Measurements from ENCODE around the gene DSCAML1. TPM values are rescaled to one million over a fixed set of nuclear protein-coding genes. Genes with fewer than 3 reads are reported as not detected.

Gene DSCAML1
- total RNA-seq, 1 experiment from 2014 or later = not detected

GRCh38 chr11:117565709-117566108 lies 231.3 kb downstream of the DSCAML1 start:
- DNase-seq (ENCODE audit: low read depth, low spot score) (no peak), ATAC-seq (no peak)
- H3K4me2 ChIP-seq (ENCODE audit: low read length) = no peak overlapping the region
- peaks cover 41% of the 10 kb centered on the region for H3K27me3 ChIP-seq (ENCODE audit: insufficient read depth, low read length)
- no TSS peak for BruUV-seq (replicated peaks)
- no peak overlapping the region for H3K9ac ChIP-seq (ENCODE audit: low read length)
- H3K27ac ChIP-seq (ENCODE audit: low read depth, low read length) = no peak overlapping the region
- intact Hi-C loops (cut with micrococcal nuclease) = no loop called here
- no peaks in the 10 kb centered on the region for H3K9me2 ChIP-seq (ENCODE audit: insufficient read depth)
- H4K20me1 ChIP-seq (ENCODE audit: insufficient read depth) = no peaks in the 10 kb centered on the region
- H2AFZ ChIP-seq (ENCODE audit: low read depth, low read length, poor library complexity, severe bottlenecking) = no peak overlapping the region
- no peaks in the 10 kb centered on the region for H3K9me3 ChIP-seq (ENCODE audit: control insufficient read depth in 1 of 2, insufficient read depth in 1 of 2, low read depth in 1 of 2, low read length in 2 of 2)
- RAD21 ChIA-PET (ENCODE audit: low non-redundant PET in 1 of 2, low total read pairs in 2 of 2, uncharacterized antibody in 2 of 2, unreplicated experiment in 2 of 2) = no interaction called here
- CTCF ChIA-PET = no interaction called here
- H3K79me2 ChIP-seq (ENCODE audit: insufficient read depth, low read length) = no peaks in the 10 kb centered on the region
- TF ChIP-seq FOSL1 (IDR thresholded peaks at IDR 0.05; ENCODE audit: low read depth) (no peak), CEBPB (IDR thresholded peaks at IDR 0.05; ENCODE audit: low read depth) (no peak), RAD21 (IDR thresholded peaks at IDR 0.05; ENCODE audit: low read depth) (no peak), EZH2 (IDR thresholded peaks at IDR 0.05) (no peak), POLR2AphosphoS5 (IDR thresholded peaks at IDR 0.05; ENCODE audit: low read depth, low read length) (no peak), JUND (IDR thresholded peaks at IDR 0.05) (no peak), SP1 (IDR thresholded peaks at IDR 0.05; ENCODE audit: low read depth) (no peak), SIN3A (IDR thresholded peaks at IDR 0.05; ENCODE audit: low read depth) (no peak), ATF3 (IDR thresholded peaks at IDR 0.05) (no peak), EZH2phosphoT487 (IDR thresholded peaks at IDR 0.05; ENCODE audit: borderline replicate concordance) (no peak), ZNF274 (IDR thresholded peaks at IDR 0.05; ENCODE audit: low read depth, low read length) (no peak), YY1 (IDR thresholded peaks at IDR 0.05; ENCODE audit: extremely low read depth, insufficient replicate concordance, low read depth, low read length) (no peak), POLR2A (IDR thresholded peaks at IDR 0.05; ENCODE audit: borderline replicate concordance, extremely low read depth, insufficient read depth, insufficient read length) (no peak), REST (IDR thresholded peaks at IDR 0.05; ENCODE audit: low read depth) (no peak), EGR1 (IDR thresholded peaks at IDR 0.05; ENCODE audit: low read depth) (no peak), MAX (IDR thresholded peaks at IDR 0.05) (no peak)
- no peaks in the 10 kb centered on the region for H3K4me1 ChIP-seq (ENCODE audit: control insufficient read depth in 1 of 2, insufficient read depth in 2 of 2, low read length in 2 of 2)
- POLR2A ChIA-PET = no interaction called here
- H3K4me3 ChIP-seq (replicated peaks in 1 of 2; ENCODE audit: low read depth in 1 of 2, low read length in 2 of 2) = no peak overlapping the region
- H3K36me3 ChIP-seq (ENCODE audit: control insufficient read depth in 1 of 2, insufficient read depth in 2 of 2, low read length in 2 of 2) = no peaks in the 10 kb centered on the region

Data from HCT116 (cell line).